Fibroblast of peridontal ligament (primary cell): ENCODE measurements around the gene CAMTA1.

Experiments
- DNase-seq: peaks from one replicate; pipeline ENCODE4 v3.0.0-alpha.2; 2010; ENCODE audit errors: extremely low read depth

Gene CAMTA1

GRCh38 chr1:7339953-7340352, 554.7 kb downstream of the CAMTA1 start:
- DNase-seq: peak; percentile 45

DNA sequence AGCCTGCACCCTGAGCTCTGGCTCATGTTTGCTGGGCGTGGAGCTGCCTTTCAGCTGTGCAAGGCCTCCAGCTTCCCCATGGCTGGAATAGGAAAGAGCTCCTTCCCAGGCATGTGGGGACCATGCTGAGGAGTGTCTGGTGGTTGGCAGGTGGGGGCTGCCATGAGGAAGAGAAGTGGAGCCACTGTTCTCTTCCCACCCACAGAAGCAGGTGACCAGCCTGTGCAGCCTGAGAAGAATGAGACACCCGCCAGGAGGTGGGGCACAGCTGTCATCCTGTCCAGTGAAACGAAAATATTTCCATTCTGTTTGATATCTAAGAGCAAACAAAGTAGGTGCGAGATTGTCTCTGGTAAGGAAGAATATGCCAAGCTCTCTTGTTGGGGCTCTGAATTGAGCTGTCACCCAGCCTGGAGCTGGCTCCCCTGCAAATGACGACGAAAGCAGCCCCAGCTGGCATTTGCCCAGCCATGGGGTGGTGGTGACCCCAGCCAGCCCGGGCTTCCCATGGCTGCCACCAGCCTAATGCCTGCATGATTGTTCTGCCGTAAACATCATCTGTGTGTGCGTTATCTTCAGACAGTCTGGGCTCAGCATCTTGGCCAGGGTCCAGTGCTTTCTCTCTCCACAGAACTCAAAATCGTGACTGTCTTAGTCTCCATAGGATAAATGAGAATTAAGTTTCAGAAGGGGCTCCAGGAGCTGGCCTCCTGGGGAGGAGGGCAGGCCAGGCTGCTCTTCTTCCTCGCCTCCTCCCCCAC, 556.1 kb downstream of the CAMTA1 start:
- no peak for DNase-seq

DNA sequence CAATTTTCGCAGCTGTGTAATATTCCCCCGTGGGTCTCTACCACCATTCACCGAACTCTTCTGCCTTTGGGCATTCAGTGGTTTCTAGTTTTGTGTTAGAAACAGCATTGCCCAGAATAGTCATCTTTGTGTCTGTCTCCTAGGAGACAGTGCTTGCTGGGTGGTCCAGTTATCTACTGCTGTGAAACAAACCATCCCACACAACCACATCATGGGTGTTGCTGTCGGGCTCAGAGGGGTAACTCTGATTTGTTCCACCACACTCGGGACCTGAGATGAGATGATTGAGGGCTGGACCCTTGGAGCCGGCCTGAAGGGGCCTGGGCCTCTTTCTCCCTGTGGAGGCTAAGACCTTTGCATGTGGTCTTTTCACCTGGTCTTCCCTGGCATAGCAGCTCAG, 558.6 kb downstream of the CAMTA1 start:
- no peak for DNase-seq

- DNase-seq: no peak
Observed at GRCh38 chr1:7344299-7344698, 559.0 kb downstream of the CAMTA1 start.

DNA sequence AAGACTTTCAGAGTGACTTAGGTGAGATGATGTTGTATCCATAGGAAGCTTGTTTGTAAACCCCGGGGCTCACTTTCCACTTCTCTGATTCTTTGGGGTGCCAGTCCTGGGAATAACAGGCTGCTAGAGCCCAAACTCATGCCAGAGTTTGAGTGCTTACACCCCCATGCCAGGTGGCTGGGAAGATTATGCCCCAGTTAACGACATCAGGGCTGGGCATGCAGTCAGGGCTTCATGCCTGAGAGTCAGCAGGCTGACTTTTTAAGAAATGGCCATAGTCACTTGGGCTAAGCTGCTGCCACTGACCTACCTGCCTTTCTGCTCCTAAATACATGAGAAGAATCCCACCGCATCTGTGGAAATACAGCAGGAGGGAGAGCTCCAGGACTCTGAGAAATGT, 560.3 kb downstream of the CAMTA1 start:
- no peak for DNase-seq

GRCh38 chr1:7346070-7346596, 560.9 kb downstream of the CAMTA1 start:
- DNase-seq: peak; percentile 18

DNA sequence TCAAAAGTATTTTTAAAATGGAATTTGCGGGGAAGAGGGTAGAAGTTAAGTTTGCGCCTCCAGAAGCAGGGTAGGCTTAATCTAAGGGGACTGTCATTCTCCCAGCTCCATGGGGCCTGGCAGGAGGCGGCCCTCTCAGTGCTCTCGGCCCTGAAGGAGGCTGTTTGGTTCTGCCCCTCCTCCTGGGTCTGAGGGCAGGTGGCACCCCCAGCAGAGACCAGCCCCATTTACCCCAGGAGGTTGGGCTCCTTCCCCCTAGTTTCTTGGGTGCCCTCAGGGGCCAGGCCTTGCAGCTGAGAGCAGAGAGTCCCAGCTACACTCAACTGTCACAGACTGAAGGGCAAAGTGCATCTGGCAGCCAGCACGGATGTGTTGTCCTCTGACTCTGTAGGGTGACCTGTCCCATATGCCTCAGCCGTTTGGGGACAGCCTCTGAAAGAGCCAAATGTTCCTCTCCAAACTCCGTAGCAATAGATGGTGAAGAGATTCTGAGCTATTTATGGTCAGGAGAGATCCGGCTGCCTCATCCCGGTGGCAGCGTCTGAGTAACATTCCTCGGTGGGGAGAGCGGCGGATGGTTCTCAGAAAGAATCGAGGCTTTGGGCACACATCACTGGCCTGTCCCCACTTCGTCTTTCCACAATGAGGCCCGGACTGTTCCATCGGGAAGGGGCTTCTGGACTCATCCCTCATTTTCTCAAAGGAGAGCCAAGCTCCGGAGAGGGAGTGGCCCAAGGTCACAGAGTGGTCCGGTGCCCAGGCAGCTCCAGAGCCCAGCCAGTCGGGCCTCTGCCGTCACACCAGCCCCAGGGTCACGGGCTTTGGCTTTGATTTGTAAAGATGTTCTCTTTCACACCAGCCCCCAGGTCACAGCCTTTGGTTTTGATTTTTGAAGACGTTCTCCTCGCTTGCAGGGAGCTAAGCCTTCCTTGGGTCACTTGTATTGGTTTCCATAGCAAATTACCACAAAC, 561.6 kb downstream of the CAMTA1 start:
- DNase-seq: no peak

GRCh38 chr1:7348073-7348472, 562.8 kb downstream of the CAMTA1 start:
- DNase-seq: no peak

GRCh38 chr1:7348580-7348979, 563.3 kb downstream of the CAMTA1 start:
- no peak for DNase-seq

DNA sequence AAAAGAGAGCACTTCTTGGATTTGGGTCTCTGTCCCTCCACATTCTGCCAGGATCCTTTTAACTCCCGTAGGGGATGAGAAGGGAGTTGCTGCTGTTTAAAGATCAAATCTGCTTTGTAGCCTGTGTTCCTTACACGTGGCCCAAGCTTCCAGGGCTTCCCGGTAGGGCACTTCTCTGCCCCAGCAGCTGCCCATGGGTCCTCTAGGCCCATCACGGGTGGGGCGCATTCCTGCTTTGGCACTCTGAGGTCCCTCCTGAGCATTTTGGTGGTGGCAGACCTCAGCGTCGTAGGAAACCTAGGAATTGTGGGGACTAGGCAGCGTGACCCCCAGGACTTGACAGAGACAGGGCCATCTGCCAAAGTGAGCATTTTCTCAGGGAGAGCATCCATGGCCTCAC, 565.5 kb downstream of the CAMTA1 start:
- no peak for DNase-seq

DNA sequence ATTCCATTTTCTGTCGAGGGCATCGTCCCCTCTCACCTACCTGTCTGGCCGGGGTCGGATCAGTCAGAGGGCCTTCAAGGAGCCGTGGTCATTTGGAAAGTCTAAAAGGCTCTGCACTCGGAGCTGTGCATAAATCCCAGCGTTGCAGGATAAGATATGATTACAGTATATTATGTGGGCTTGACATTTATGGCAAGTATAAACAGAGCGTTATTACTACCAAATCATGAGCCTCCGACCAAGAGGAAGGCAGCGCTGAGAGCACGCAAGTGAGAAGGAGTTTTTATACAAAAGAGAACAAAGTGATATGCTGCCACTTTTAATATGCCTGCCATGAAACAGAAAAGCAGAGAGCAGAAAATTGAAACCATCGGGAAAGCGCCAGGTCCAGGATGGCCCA, 566.4 kb downstream of the CAMTA1 start:
- no peak for DNase-seq

DNA sequence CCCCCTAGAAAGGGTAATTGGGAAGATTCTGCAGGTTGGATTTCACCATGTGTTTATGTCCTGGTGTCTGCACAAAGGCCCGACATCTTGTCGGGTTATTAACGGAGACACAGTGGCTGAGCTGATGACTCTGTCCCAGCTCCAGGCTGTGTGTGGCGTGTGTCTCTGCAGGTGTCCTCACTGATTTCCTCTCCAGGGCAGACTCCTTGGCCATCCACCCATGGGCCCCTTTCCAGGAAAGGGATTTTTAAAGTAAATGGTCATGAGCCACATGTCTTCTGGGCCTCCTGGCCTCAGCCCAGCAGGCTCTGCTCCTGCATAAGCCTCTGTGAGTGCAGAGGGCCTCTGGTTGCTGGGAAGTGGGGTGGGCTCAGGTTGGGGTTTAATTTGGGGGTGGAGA, 567.1 kb downstream of the CAMTA1 start:
- no peak for DNase-seq

DNA sequence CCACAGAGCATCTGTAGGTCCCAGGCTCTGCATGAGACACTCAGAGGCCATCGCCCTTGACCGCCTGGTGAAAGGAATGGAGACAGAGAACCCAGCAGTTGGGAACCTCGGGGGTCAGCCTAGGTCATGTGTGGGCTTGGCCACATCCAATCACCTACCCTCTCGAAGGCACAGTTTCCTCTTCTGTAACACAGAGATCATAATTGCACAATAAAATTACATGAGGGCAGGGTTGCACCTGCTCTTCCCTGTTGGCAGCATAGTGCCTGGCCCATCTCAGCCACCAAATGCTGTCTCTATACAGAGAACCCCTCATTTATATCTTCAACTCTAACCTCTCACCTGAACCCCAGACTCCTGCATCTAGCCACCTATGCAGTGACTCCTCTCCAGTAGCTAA, 567.7 kb downstream of the CAMTA1 start:
- no peak for DNase-seq

GRCh38 chr1:7355646-7356045, 570.4 kb downstream of the CAMTA1 start:
- no peak for DNase-seq

DNA sequence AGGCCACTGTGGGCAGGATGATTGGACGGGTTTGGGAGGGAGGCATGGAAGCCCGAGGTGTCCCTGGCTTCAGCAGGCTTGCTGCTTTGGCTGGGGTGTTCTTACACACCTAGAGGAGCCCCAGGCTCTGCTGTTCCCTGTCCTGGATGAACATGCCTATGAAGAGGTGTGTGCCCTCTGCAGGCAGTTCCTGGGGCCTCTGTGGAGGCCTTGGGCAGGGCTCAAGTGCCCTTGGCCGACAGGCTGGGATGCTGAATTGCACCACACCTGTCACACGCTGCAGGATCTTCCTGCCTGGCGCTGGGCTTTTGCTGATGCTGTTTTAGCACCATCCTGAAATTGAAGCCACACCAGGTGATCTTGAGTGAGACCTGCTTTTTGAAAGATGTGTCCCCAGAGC, 570.8 kb downstream of the CAMTA1 start:
- no peak for DNase-seq

GRCh38 chr1:7358425-7358824, 573.2 kb downstream of the CAMTA1 start:
- DNase-seq: no peak

GRCh38 chr1:7360526-7360925, 575.3 kb downstream of the CAMTA1 start:
- DNase-seq: no peak

DNA sequence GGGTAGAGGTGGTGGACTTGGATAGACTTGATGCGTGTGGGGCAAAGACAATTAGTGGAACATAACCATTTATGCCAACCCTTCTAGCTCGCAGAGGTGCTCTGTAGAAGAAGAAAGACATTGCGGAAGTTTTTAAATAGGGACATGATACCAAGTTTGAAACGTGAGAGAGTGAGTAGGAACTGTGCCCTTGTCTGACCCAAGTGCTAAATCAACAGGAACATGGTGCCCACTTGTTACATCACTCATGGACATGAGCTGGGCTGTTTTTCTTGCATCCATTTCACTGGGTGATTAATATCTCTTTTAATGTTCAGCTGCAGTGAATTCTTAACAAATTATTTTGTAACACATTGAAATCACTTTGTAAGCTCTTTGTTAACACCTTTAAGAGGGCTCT, 577.7 kb downstream of the CAMTA1 start:
- DNase-seq: no peak

- DNase-seq: no peak
Observed at GRCh38 chr1:7363450-7363849, 578.2 kb downstream of the CAMTA1 start.

DNA sequence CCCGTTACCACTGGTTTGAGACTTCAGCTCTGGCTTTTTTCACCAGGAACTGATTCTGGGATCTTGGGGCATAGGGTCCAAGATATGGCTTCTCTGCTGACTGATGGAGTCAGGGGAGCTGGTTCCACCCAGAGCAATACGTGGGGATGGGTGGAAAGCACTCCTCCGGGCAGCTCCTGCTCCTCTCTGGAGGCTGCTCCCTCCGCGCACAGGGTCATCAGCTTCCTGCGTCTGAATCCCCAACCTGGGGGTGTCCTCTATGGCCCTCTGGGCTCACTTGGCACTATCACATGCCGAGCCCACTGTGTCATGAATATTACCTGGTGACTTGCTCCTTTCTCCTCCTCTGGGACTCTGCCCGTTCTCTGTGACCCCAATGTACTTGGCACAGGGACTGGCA, 580.5 kb downstream of the CAMTA1 start:
- DNase-seq: no peak

DNA sequence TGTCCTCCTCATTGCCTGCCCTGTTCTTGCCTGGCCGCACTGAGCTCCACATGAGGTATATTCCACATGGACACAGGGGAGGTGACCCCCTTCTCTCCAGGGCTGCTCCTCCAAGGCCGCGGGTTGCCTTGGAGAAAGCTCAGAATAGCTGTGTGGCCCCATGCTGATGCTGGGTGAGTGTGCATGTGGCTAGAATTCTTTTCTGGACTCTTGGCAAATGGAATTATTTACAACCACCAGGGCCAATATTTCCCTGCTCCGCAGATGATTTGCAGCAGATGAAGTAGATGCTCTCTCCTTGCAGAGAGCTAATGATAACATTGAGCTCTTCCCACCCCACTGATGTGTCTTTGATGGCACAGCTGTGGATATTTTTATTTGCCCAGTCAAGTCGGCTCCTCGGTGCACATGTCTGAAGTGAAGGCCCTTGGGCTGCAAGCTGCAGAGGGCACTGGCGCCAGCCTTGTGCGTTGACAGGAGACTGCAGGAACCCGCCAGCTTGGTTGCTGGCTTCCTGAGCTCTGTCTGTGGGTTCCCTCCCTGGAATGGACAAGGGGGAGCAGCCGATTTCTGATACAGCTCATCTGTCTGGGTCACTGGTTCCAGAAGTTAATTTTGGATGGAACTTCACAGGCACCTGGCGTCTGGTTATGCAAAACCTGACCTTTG, 581.2 kb downstream of the CAMTA1 start:
- no peak for DNase-seq
